T-helper 1 cell (primary cell): ENCODE results near the gene QRICH1.

ENCODE experiments used
- DNase-seq, 5 donors: peaks; one replicate each; pipeline ENCODE4 v3.0.0-alpha.2; 2012 to 2020

QRICH1 gene

DNA sequence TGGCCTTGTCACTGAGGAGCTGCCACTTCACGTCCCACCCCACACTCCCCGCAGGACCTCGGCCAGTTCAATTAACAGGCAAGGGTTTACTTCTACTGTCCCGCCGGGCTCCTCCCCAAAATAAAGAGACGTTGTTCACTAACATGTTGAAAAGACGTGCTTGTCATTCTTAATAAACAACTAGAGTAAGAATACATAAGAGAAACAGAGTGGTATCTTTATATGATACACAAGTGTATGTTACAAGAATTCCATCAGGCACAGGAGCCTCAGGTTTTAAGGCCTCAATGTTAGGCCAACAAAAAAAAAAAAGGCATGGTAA lies 64.3 kb downstream of the QRICH1 start:
- DNase-seq = peak in 1 of 5 donors; percentile 23

DNA sequence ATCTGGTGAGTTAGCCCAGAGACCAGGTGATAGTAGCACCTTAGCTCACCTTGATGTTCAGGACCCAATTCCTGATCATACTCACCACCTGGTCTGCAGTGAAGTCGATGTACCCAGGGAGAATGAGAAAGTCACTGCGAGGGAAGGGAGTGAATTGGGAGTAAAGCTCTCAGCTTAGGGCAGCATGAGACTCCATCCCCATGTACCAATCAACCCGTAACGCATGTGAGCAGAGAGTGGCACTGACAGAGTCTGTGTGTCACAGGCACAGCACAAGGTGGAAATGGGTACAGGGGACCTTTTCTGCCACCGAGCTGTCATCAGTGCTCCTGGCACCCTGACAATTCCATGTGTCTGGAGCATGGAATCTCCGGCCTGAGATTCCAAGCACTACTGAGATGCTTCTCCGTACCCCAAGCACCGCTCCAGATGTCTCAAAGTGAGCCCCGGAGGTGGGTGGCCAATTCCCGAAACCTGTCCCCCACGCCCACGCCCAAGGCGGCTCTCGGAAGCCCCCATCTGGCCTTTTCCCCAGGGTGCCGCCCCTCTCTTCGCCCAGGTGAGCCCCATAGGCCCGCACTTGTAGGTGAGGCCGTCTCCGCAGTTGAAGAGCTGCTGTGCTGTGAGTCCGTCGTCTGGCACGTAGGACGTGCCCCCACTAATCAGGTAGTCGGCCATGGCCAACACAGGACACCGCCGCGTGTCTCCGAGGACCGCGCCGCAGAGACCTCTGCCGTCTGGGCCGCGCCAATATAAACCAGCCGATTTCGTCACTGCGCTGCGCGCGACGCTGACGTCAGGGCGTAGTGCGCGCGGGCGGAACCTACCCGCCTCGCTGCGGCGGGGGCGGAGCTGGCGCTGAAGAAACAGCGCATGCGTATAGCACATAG lies 65.0 kb downstream of the QRICH1 start, which contains the start of gene IMPDH2:
Gene IMPDH2 (minus strand): TSS at position 726 of the 890 bp plus-strand sequence. CDS start 48 bp downstream, at position 678.
- DNase-seq = peak; percentile 81 to 96 (median 90)

DNA sequence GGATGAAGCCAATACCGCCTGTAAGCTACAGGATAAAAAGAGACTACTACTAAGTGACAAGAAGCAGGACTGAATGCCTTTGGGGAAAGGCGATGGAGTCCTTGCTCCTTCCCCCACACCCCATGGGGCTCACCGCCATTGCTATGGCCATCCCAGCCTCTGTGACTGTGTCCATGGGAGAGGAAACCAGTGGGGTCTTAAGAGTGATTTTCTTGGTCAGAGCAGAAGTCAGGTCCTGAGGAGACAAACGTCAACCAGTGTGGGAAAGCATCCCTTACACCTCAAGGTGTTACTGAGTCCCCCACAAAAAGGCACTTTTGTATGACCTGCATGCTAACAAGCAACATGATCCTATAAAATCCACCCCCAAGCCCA lies 65.6 kb downstream of the QRICH1 start:
- DNase-seq = no peak

DNA sequence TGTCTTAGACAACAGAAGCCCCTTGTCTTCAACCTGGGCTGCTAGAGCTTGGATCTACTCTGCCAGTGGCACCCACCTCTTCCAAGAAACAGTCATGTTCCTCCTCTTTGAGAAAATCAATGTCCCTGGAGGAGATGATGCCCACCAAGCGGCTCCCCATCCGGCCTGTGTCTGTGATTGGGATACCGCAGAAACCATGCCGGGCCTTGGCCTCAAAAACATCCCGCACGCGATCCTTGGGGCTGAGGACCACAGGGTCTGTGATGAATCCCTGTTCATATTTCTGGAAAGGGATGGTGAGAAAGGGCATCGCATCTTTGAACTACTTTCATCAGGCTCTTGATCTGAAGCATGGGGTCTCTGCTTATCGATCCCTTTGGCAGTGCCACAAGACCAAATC lies 66.2 kb downstream of the QRICH1 start:
- DNase-seq = no peak

DNA sequence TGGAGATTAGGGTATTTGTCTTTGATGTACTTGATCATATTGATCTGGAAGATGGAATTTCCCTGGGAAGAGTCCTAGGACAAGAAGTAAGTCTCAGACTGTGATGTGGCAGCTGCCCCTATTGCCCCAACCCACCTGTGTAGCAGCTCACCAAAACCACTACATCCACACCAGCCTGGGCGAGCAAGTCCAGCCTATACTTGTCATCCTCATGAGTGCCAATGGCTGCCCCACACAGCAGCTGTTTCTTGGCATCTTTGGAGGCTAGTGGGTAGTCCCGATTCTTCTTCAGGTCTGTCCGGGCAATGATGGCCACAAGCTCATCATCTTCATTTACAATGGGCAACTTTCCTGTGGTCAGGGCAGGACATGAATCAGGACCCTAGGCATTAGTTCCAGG lies 67.3 kb downstream of the QRICH1 start:
- DNase-seq = no peak

DNA sequence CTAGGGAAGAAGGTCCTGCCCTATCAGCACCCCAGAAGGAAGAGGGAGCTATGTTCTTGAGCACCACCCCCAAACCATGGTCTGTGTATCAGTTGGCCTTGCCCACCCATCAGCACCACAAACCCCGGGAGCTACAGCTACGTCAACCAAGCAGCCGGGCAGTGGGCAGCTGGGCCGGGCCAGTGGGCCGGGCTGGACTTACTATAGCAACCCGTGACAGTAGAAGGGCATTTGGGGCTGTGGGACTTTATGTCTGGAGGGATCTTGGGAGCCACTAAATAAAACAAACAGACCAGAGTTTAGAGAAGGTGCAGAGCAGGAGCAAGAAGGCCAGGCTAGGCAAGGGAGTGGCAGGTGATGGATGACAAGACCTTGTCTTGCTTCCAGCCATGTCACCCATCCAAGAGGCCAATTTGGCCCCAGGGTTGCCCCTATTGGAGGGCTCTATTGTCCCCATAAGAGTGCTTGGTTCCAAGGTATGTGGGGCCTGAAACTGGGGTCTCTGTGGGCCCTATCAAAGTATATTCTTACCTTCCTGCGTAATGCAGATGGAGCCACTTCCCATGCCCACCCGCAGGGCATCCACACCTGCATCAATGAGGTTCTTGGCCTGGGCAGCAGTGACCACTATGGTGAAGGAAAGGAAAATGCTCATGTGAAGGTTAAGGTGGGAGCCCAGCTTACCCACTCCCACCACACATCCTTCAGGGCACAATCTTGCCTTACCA lies 67.9 kb downstream of the QRICH1 start:
- DNase-seq = no peak

DNA sequence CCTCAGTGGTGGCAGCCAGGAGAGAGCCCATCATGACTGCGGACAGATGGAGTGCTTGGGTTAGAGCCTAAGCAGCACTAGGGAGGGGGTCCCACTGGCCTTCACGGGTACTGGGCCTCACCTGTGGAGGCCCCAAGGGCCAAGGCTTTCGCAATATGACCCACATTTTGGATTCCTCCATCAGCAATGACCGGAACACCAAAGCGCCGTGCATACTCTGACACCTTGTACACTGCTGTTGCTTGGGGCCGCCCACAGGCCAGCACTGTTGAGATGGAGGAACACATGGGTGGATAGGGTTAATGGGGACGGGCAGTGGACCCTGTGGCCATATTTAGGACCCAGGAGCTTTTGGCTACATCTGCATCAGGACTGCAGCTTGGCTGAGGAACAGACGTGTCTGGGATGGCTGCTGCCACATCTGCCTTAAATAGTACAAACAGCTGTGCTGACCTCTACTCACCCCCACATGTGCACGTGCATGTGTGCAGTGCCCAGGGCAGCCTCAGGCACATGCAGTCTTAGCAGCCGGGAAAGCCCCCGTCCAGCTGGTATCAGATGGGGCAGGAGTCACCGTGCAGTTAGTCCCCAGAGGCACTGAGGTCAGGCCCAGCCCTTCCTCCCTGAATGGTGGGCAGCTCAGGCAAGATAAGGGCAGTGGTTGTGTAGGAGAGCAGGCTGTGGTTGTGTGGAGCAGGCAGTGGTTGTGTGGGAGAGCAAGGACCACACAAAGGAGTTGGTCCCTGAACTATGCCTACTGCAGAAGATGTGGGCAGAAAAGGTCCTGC lies 68.7 kb downstream of the QRICH1 start:
- DNase-seq = no peak

DNA sequence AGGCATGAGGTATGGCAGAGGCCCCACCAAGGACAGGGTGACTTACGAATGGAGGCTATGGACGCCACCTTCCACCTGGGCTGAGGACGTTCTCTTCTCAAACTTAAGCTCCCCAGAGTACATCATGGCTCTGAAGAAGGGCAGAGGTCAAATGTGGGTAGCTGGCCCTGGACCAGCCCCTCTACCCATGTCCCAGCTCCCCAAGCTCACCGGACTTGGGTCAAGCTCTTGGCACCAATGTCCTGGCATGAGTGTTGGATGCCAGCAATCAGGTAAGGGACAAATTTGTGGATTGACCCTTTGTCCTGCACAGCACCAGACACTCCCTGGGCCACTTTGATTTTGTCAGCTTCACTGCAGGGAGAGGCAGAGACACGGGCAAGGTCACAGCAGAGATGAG lies 69.4 kb downstream of the QRICH1 start:
- DNase-seq = no peak

DNA sequence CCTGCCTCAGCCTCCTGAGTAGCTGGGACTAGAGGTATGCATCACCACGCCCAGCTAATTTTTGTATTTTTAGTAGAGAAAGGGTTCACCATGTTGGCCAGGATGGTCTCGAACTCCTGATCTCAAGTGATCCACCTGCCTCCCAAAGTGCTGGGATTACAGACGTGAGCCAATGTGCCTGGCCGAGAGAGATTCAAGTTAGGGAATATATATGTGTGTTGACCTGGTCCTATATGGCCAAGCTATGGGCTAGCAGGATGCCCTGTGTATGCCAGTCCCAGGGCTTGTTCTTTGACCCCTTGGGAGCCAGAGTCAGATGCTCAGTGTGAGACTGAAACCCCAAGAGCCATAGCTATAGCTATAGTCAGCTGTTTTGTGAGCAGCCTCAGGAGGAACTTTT lies 70.1 kb downstream of the QRICH1 start:
- no peak for DNase-seq

DNA sequence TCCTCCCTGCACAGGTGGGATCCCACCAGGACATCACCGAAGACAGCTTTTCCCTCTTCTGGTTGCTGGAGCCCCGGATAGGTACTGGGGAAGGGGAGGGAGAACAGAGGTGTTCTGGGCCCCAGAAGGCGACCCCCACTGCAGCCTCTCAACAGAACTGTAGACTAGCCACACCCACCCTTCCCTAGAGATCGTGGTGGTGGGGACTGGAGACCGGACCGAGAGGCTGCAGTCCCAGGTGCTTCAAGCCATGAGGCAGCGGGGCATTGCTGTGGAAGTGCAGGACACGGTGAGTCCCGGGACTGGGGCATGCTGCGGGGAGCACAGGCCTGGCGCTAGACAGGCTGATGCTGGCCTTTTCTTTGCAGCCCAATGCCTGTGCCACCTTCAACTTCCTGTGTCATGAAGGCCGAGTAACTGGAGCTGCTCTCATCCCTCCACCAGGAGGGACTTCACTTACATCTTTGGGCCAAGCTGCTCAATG lies 71.1 kb downstream of the QRICH1 start:
- DNase-seq = no peak

DNA sequence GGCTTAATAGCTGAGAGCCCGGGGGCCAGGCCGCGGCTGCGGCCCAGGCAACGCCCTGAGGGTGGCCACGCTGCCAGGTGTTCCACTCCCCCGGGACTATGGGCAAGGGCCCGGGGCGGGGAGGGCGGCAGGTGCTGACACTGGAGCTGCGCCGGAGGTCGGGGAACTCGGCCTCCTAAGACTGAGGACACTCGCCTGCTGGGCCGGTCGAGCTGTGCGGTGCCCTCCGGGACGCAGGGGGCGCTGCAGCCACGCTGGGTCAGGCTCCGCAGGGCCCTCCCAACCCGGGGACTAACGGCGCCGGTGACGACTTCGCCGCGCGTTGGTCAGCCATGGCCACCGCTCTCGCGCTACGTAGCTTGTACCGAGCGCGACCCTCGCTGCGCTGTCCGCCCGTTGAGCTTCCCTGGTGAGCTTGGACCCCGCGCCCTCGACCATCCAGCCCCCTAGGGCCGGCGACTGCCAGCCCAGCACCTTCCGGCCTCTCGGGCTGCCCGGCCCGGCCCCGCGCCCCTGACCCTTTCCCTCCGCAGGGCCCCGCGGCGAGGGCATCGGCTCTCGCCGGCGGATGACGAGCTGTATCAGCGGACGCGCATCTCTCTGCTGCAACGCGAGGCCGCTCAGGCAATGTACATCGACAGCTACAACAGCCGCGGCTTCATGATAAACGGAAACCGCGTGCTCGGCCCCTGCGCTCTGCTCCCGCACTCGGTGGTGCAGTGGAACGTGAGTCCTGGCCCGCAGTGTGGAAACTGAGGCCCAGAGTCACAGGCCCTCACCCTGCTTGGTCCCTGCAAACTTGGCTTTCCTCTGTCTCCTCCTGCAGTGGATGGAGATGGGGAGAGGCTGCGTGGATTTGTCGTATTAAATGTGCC lies 71.8 kb downstream of the QRICH1 start, which contains the start of gene NDUFAF3:
Gene NDUFAF3 (plus strand): TSS at position 309 of the 875 bp plus-strand sequence. CDS start 24 bp downstream, at position 333.
- peak; percentile 79 to 93 (median 87) for DNase-seq

DNA sequence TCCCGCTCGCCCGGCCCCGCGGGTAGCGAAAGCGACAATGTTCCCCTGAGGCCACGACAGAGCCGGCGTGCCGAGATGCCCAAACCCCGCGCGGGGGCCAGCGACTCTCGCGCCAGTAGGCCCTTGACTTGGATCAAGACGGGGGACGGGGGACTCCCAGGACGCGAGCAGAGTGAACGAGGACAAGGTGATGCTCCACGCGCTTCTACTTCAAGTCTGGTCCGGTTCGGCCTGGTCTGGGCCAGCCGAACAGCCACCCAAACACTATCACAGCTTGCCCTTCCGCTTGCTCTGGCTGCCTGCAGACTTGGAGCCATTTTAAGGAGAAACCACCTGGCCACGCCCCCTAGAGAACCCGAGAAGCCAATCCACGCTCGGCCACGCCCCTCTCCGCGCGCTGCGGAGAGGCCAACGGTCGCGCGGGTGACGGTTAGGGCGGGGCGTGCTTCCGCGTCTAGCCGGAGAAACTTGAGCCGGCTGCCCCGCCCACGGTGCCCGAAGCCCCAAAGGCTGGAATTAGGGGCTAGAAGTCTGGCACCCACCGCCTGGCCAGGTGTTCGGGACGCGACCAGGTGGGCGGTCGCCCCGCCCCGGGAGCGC lies 72.6 kb downstream of the QRICH1 start:
- peak; percentile 97 to 99 (median 99) for DNase-seq

DNA sequence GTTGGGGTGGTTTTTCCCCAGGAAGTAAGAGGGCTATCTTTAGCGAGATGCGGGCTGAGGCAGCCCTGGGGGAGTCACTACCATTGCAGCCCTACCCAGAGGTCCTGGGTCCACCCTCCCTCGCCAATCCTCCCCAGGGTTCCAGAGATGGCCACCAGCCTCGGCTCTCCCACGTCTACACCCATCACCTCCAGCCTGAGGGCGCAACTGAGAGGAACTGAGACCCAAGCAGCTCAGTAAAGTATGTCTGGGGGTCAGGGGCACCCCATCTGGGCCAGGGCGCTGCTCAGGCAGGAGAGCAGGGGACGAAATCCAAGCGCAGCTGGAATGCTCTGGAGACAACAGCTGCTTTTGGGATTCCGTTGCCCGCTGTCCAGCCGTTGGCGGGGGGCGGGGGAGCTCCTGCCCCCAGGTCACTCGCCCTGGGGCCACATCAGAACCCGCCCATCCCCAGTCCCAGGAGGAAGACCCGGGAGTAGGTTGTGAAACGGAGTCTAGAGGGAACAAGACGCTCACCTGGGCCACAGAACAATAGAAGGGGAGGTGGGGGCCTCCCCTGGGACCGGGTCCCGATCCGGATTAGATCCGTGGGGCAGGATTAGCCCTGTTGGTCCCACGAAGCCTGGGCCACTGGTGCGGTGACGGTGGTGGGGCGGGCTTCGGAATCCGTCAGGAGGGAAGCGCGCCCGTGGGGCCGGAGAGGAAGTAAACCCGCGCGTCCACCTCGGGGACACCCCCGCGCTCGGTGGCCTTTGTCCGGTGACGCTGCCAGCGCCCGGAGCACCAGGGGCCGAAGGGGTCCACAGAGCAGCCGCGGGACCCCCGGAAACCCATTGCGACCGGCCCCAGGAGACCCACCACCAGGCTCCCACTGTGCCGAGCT lies 73.3 kb downstream of the QRICH1 start:
- DNase-seq = peak in 1 of 5 donors; percentile 58

DNA sequence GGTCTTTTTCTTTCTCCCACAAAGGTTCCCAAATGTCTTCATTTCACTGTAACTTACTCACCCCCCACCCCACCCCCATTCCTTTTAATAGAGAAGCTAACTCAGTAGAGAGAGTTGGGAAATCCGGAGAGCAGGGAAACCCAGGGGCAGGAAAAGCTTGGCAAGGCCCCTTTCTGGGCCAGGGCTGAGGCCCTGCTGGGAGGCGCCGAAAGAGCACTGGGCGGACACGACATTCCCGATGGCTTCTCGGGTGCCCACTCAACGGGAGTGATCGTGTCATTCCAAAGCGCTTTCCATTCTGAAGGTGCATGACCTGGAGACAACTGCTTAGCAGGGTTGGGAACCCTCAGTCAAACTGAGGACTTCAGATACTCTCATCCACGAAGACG lies 73.9 kb downstream of the QRICH1 start:
- no peak for DNase-seq

DNA sequence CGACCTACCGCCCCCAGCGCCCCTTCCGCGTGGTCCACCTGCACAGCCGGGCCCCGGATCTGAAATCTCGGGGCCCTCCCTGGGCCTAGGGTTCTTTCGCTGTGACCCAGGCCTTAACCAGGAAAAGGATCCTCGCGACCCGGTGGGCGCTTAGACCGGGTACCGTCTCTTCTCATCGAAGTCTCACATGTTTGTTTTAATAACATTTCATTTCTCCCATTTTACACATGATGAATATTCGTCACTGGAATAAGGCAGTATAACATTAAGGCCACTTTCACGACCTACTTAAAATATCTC lies 75.2 kb downstream of the QRICH1 start:
- no peak for DNase-seq

DNA sequence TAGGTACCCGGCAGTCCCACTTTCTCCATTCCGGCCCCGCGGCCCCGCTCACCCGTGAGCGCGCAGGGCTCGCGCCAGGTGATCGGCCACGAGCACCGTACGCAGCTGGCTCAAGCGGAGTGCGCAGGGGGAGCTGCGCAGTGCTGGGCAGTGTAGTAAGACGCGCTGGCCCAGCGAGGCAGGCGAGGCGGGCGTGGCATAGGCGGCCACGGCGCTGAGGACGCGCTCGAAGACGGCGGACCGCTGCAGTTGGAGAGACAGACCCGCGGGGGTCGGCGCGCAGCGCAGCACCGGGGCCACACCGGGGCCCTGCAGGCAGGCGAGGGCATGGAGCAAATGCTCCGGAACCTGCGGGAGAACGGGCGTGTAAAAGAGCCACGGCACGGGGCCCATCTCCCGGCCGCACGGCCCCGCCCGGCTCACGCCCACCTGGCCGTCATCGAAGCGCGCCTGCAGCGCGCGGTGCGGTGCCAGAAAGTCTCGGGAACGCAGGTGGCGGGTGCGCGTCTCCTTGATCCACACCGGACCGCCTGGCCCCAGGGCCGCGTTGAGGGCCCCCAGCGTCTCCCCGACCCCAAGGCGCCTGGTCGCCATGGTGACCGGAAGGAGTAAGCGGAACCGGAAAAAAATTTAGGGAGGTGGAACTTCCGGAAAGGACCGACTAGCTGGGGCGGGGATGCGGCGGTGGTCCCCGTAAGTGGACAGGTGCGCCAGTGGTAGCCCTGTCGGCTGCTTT lies 75.7 kb downstream of the QRICH1 start, which contains the start of gene DALRD3:
Gene DALRD3 (minus strand): TSS at position 610 of the 736 bp plus-strand sequence. CDS start 16 bp downstream, at position 594.
- peak in 4 of 5 donors; percentile 31 to 61 (median 48) for DNase-seq

DNA sequence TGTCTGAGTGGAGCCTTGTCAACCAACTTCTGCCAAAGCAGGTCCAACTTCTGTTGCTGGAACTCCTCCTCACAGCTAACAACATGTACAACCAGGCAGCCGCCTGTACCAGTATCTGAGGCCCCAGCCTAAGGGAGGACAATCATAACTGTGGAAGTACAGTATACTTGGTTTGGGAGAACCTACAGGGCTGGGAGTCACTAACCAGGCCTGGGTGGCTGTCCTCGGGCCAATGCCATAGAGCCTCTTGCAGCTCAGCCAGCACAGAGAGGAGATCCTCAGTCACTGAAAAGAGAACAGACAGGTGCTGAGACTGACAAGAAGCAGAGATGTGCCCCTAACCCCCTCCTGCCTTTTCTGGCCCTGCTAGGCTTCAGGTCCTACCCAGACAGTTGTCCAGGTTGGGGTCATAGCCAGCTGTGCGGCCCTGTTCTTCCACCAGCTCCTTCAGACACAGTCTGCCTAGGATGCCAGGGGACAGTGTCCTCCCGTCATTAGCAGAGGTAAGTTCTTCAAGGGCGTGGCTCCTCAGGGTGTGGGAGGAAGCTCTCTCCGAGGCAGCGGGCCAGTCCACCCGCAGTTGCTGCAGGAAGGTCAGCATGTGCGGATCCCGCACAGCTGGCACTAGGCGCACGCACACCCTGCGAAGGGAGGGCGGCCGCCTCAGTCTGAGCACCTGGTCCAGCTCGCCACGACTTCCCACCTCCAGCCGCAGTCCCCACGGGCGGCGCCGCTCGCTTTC lies 76.5 kb downstream of the QRICH1 start:
- DNase-seq = no peak

DNA sequence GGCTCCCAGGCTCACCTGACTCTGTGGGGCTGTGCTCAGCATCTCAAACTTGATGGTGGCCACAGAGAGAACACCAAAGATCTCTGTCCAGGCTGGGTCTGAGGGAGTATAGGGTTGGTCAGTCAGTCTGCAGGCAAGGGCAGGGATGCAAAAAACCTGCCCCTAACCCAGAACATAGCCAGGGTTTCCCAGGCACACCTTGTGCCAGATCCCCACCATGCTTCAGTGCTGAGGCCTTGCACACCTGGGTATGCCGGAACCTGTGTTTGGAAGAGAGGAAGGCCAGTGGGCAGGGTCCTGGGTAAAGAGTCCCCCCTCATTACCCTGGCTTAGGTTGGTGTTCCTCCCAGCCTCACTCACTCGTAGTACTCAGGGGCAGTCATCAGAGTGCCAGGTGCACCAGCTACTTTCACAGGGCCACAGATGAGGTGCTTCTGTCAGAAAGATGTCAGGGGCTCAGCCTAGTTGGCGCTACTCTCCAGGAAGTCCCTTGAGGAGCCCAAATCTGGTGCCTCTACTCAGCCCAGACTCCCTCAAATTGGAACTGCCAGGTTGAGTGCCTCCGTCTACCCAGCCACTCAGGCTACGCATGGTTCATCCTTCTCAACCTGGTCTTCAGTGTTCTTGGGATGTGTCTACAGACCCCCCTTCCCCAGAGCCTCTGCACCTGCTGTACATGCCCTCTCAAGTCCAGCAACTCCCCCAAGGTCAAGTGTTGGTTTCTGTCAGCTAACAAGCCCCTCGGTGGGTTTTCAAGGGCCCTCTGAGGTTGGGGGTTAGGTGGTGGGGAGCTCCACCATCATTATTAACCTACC lies 77.2 kb downstream of the QRICH1 start:
- no peak for DNase-seq
